Uterus (tissue), 4 donors: ENCODE measurements around the gene CCT8. TPM values are rescaled to one million over a fixed set of nuclear protein-coding genes. Genes with fewer than 3 reads are reported as not detected.

Source experiments
- DNase-seq, 2 donors: peaks; one replicate each; pipeline ENCODE4 v3.0.0-alpha.2; 2019 to 2020
- H3K27ac ChIP-seq, 2 donors: fragments of 200-600 bp; sonication (generic); 1 replicate in 1 of 2; 2 replicates in 1 of 2; pipeline ENCODE4 v1.5.1; 2016 to 2018
- H3K27me3 ChIP-seq, 2 donors: fragments of 200-600 bp; sonication (generic); one replicate each; pipeline ENCODE4 v1.5.1; 2018 to 2019; ENCODE audit warnings: control low read depth in 1 of 2
- H3K36me3 ChIP-seq, 2 donors: fragments of 200-600 bp; sonication (generic); one replicate each; pipeline ENCODE4 v1.5.1; 2019; ENCODE audit warnings: control low read depth in 1 of 2
- H3K4me1 ChIP-seq, 2 donors: fragments of 200-600 bp; sonication (generic); one replicate each; pipeline ENCODE4 v1.5.1; 2018 to 2019; ENCODE audit warnings: control low read depth in 1 of 2
- H3K4me3 ChIP-seq, 2 donors: fragments of 200-600 bp; sonication (generic); 1 replicate in 1 of 2; 2 replicates in 1 of 2; pipeline ENCODE4 v1.5.1; 2018 to 2019; ENCODE audit warnings: mild to moderate bottlenecking in 1 of 2
- H3K9me3 ChIP-seq, 2 donors: fragments of 200-600 bp; sonication (generic); one replicate each; pipeline ENCODE4 v1.5.1; 2019; ENCODE audit warnings: control low read depth in 1 of 2
- POLR2A ChIP-seq, 2 donors: fragments of 450-650 bp; IDR thresholded peaks; one replicate each; pipeline ENCODE4 v1.6.1; 2016; ENCODE audit warnings: antibody characterized with exemption in 2 of 2, mild to moderate bottlenecking in 1 of 2, moderate library complexity in 1 of 2
- intact Hi-C: fragments of 100-400 bp; cut with DNase I; formaldehyde crosslinking; loops from one replicate; pipeline ENCODE4 v1.15.1; 2023; ENCODE audit warnings: low total_unique reads
- total RNA-seq, 4 donors: library from RNA; depleted of rRNA in 3 of 4; stranded (reverse); fragments of >200 nt in 3 of 4; gene quantifications; one replicate each; pipeline versions ENCODE4 v1.1.0 to v1.2.4, GENCODE V29; 2014 to 2023
- TF ChIP-seq, protein P1 (sequence below), 4 experiments: fragments of 200-600 bp in 2 of 4; fragments of 450-650 bp in 2 of 4; sonication (generic) in 2 of 4; IDR thresholded peaks; one replicate each; pipeline ENCODE4 v1.5.1; 2016 to 2019; ENCODE audit warnings: antibody characterized with exemption in 4 of 4, mild to moderate bottlenecking in 2 of 4, moderate library complexity in 1 of 4
- donor health status: DM: yes; HTN: yes; CAD: no.

The CCT8 gene
- total RNA-seq, 4 donors from 2014 or later, result 34.6 to 186 (median 115) TPM

DNA sequence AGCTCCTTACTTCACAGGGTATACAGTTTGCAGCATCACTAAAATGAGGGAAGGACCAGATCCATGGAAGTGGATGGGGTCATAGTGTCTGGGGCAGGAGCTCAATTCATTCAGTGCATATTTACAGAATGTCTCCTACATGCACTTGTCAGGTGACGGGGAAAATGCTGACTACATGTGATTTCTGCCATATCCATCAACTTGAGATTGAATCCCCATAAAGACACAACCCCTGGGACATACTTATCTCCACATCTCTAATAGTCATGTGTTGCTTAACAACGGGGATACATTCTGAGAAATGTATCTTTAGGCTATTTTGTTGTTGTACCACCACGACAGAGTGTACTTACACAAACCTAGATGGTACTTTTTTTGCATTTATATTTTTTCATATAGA is 66.3 kb downstream of the CCT8 start:
- DNase-seq, result no peak
- Histone ChIP-seq H3K4me3 (no peak overlapping the region), H3K9me3 (no peaks in the 10 kb centered on the region), H3K27ac (no peak overlapping the region), H3K27me3 (no peaks in the 10 kb centered on the region), H3K4me1 (no peaks in the 10 kb centered on the region), H3K36me3 (no peaks in the 10 kb centered on the region)
- no peak for TF ChIP-seq POLR2A (IDR thresholded peaks at IDR 0.05)
- TF ChIP-seq, protein P1, sequence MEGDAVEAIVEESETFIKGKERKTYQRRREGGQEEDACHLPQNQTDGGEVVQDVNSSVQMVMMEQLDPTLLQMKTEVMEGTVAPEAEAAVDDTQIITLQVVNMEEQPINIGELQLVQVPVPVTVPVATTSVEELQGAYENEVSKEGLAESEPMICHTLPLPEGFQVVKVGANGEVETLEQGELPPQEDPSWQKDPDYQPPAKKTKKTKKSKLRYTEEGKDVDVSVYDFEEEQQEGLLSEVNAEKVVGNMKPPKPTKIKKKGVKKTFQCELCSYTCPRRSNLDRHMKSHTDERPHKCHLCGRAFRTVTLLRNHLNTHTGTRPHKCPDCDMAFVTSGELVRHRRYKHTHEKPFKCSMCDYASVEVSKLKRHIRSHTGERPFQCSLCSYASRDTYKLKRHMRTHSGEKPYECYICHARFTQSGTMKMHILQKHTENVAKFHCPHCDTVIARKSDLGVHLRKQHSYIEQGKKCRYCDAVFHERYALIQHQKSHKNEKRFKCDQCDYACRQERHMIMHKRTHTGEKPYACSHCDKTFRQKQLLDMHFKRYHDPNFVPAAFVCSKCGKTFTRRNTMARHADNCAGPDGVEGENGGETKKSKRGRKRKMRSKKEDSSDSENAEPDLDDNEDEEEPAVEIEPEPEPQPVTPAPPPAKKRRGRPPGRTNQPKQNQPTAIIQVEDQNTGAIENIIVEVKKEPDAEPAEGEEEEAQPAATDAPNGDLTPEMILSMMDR (IDR thresholded peaks at IDR 0.05), result no peak
- intact Hi-C loops, result no loop called here

Other genes with a start within 250 kb of the CCT8 start
- gene LTN1, start 80.8 kb downstream of the CCT8 start, total RNA-seq, result 10 to 100 TPM; 13.8 to 61.0 (median 30.6) TPM
- gene RWDD2B, start 54.3 kb downstream of the CCT8 start, total RNA-seq, result 10 to 100 TPM in 3 of 4 donors, 1 to 10 TPM in 1; 7.7 to 16.2 (median 14.6) TPM
- gene USP16, start 49.0 kb downstream of the CCT8 start, total RNA-seq, result 10 to 100 TPM; 19.0 to 53.2 (median 44.4) TPM
- 1 to 10 TPM; 2.3 to 7.3 (median 5.5) TPM for gene MAP3K7CL, start 57.0 kb upstream of the CCT8 start, total RNA-seq
- 100 to 1,000 TPM in 2 of 4 donors, 10 to 100 TPM in 2; 52.9 to 107 (median 79.1) TPM for gene BACH1, start 225.3 kb upstream of the CCT8 start, total RNA-seq